HCT116 (cell line): ENCODE results near the gene KNTC1.

ENCODE experiments used
- CBX3 ChIP-seq: IDR thresholded peaks from 2 replicates; pipeline ENCODE4 v1.6.1; 2012; ENCODE audit warnings: low read depth
- EZH2 ChIP-seq: fragments of 200-600 bp; sonication (generic); IDR thresholded peaks from 2 replicates; pipeline ENCODE4 v1.6.1; 2017; ENCODE audit warnings: antibody characterized with exemption, mixed run types
- JUND ChIP-seq: IDR thresholded peaks from 2 replicates; pipeline ENCODE4 v1.6.1; 2012
- POLR2A ChIP-seq: IDR thresholded peaks from 2 replicates; pipeline ENCODE4 v1.7.0; 2011; ENCODE audit warnings: borderline replicate concordance; ENCODE audit not compliant: insufficient read depth, insufficient read length; ENCODE audit errors: extremely low read depth
- POLR2AphosphoS5 ChIP-seq: IDR thresholded peaks from 2 replicates; pipeline ENCODE4 v1.6.1; 2011; ENCODE audit warnings: mild to moderate bottlenecking, low read depth, low read length, moderate library complexity
- SIN3A ChIP-seq: IDR thresholded peaks from 2 replicates; pipeline ENCODE4 v1.6.1; 2012; ENCODE audit warnings: low read depth
- SRF ChIP-seq: IDR thresholded peaks from 2 replicates; pipeline ENCODE4 v1.6.1; 2012; ENCODE audit warnings: low read depth
- TCF7L2 ChIP-seq: IDR thresholded peaks from 2 replicates; pipeline ENCODE4 v1.7.0; 2011; ENCODE audit warnings: borderline replicate concordance, inconsistent platforms; ENCODE audit not compliant: insufficient read depth, insufficient read length; ENCODE audit errors: extremely low read depth
- ZFX ChIP-seq: fragments of 450-650 bp; IDR thresholded peaks from 2 replicates; pipeline ENCODE4 v1.6.1; 2017
- TF ChIP-seq, protein P1 (sequence below), 3 experiments: fragments of 200-600 bp in 1 of 3; sonication (generic) in 1 of 3; IDR thresholded peaks in 2 of 3; conservative IDR thresholded peaks in 1 of 3; 2 replicates each; pipeline ENCODE4 v1.5.1; 2012 to 2017; ENCODE audit warnings: low read depth in 2 of 3, low read length in 2 of 3, antibody characterized with exemption in 1 of 3, borderline replicate concordance in 1 of 3, control low read depth in 1 of 3, mild to moderate bottlenecking in 1 of 3, mixed read lengths in 1 of 3, mixed run types in 1 of 3, moderate library complexity in 1 of 3; ENCODE audit not compliant: insufficient read depth in 1 of 3
- TF ChIP-seq, protein P2 (sequence below): IDR thresholded peaks from 2 replicates; pipeline ENCODE4 v1.6.1; 2012

DNA sequence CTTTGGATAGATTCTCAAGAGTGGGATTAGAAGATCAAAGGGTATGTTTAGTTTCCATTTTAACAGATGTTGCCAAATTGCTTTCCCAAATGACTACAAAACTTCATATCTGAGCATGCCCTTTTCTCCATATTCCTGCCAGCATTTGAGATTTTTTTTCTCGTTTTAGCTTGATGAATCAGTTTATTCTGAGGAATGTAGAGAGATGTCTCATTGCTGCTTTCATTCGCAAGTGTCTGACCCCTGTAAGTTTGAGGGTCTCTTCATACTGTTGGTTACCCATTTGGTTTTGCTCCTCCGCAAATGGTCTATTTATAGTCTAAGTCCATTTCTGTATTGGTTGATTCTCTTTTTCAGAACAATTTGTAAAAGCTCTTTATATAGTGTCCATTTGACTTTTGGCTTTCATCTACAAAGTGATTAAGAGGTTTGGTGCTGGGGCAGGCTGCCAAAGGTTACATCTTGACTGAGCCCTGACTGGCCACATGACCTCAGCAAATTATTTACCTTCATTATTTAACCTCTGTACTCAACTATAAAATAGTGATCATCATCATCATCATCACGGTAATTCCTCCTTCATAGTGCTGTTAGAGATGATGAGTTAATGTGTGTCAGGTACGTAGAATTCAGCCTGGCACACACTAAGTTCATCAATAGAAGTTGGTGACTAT is 142.5 kb downstream of the KNTC1 start:
- no peak for TF ChIP-seq SIN3A
- no peak for TF ChIP-seq POLR2A
- TF ChIP-seq, protein P1, sequence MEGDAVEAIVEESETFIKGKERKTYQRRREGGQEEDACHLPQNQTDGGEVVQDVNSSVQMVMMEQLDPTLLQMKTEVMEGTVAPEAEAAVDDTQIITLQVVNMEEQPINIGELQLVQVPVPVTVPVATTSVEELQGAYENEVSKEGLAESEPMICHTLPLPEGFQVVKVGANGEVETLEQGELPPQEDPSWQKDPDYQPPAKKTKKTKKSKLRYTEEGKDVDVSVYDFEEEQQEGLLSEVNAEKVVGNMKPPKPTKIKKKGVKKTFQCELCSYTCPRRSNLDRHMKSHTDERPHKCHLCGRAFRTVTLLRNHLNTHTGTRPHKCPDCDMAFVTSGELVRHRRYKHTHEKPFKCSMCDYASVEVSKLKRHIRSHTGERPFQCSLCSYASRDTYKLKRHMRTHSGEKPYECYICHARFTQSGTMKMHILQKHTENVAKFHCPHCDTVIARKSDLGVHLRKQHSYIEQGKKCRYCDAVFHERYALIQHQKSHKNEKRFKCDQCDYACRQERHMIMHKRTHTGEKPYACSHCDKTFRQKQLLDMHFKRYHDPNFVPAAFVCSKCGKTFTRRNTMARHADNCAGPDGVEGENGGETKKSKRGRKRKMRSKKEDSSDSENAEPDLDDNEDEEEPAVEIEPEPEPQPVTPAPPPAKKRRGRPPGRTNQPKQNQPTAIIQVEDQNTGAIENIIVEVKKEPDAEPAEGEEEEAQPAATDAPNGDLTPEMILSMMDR (IDR thresholded peaks at IDR 0.05 in 2 of 3, conservative IDR thresholded peaks at IDR 0.05 in 1 of 3; ENCODE audit: borderline replicate concordance in 1 of 3, insufficient read depth in 1 of 3, low read depth in 2 of 3, low read length in 2 of 3), result no peak
- TF ChIP-seq SRF, result no peak
- TF ChIP-seq TCF7L2, result no peak
- TF ChIP-seq CBX3, result no peak
- no peak for TF ChIP-seq ZFX
- no peak for TF ChIP-seq EZH2
- no peak for TF ChIP-seq POLR2AphosphoS5
- TF ChIP-seq, protein P2, sequence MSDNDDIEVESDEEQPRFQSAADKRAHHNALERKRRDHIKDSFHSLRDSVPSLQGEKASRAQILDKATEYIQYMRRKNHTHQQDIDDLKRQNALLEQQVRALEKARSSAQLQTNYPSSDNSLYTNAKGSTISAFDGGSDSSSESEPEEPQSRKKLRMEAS, result no peak
- TF ChIP-seq JUND, result no peak
